ENCODE results near the gene C1QTNF1. TPM values are rescaled to one million over a fixed set of nuclear protein-coding genes. Genes with fewer than 3 reads are reported as not detected.

C1QTNF1 gene
- total RNA-seq, 1 donor from 2014 or later: not detected

- intact Hi-C loops (cut with micrococcal nuclease): no loop called here
Observed at GRCh38 chr17:78997231-78997741, 26.7 kb upstream of the C1QTNF1 start.

GRCh38 chr17:78997881-78998280 is 26.1 kb upstream of the C1QTNF1 start:
- intact Hi-C loops (cut with micrococcal nuclease): no loop called here
- Mint-ChIP-seq H3K4me3 (ENCODE audit: low read depth) (no peak overlapping the region), H3K27ac (no peak overlapping the region), H3K27me3 (ENCODE audit: low read depth) (no peaks in the 10 kb centered on the region), H3K9me3 (no peaks in the 10 kb centered on the region), H3K4me1 (ENCODE audit: low read depth) (no peaks in the 10 kb centered on the region), H3K36me3 (ENCODE audit: low read depth) (peaks cover 67% of the 10 kb centered on the region)
- no peak for DNase-seq (ENCODE audit: low spot score)

More at GRCh38 chr17:78997231-78997741, 26.7 kb upstream of the C1QTNF1 start:
- Mint-ChIP-seq H3K27me3 (ENCODE audit: low read depth) (no peaks in the 10 kb centered on the region), H3K9me3 (no peaks in the 10 kb centered on the region), H3K4me1 (ENCODE audit: low read depth) (no peaks in the 10 kb centered on the region), H3K36me3 (ENCODE audit: low read depth) (peaks cover 65% of the 10 kb centered on the region), H3K27ac (no peak overlapping the region), H3K4me3 (ENCODE audit: low read depth) (no peak overlapping the region)
- DNase-seq (ENCODE audit: low spot score): no peak

- Mint-ChIP-seq H3K4me3 (ENCODE audit: low read depth) (no peak overlapping the region), H3K4me1 (ENCODE audit: low read depth) (no peaks in the 10 kb centered on the region), H3K27me3 (ENCODE audit: low read depth) (no peaks in the 10 kb centered on the region), H3K9me3 (no peaks in the 10 kb centered on the region), H3K27ac (no peak overlapping the region), H3K36me3 (ENCODE audit: low read depth) (peaks cover 62% of the 10 kb centered on the region)
- intact Hi-C loops (cut with micrococcal nuclease): no loop called here
- DNase-seq (ENCODE audit: low spot score): no peak
Observed at GRCh38 chr17:78998311-78999055, 25.5 kb upstream of the C1QTNF1 start.

GRCh38 chr17:78999056-78999768 is 24.8 kb upstream of the C1QTNF1 start:
- H3K4me3 Mint-ChIP-seq (ENCODE audit: low read depth): no peak overlapping the region
- H3K4me1 Mint-ChIP-seq (ENCODE audit: low read depth): no peaks in the 10 kb centered on the region
- no peak overlapping the region for H3K27ac Mint-ChIP-seq
- no peaks in the 10 kb centered on the region for H3K27me3 Mint-ChIP-seq (ENCODE audit: low read depth)
- peaks cover 60% of the 10 kb centered on the region for H3K36me3 Mint-ChIP-seq (ENCODE audit: low read depth)
- intact Hi-C loops (cut with micrococcal nuclease): no loop called here
- no peak for DNase-seq (ENCODE audit: low spot score)
- H3K9me3 Mint-ChIP-seq: no peaks in the 10 kb centered on the region

GRCh38 chr17:78999947-79000395 is 24.0 kb upstream of the C1QTNF1 start:
- no peaks in the 10 kb centered on the region for H3K27me3 Mint-ChIP-seq (ENCODE audit: low read depth)
- peaks cover 59% of the 10 kb centered on the region for H3K36me3 Mint-ChIP-seq (ENCODE audit: low read depth)
- no peaks in the 10 kb centered on the region for H3K4me1 Mint-ChIP-seq (ENCODE audit: low read depth)
- H3K9me3 Mint-ChIP-seq: no peaks in the 10 kb centered on the region
- no peak overlapping the region for H3K27ac Mint-ChIP-seq
- intact Hi-C loops (cut with micrococcal nuclease): no loop called here
- no peak overlapping the region for H3K4me3 Mint-ChIP-seq (ENCODE audit: low read depth)
- no peak for DNase-seq (ENCODE audit: low spot score)

- Mint-ChIP-seq H3K27me3 (ENCODE audit: low read depth) (no peaks in the 10 kb centered on the region), H3K9me3 (no peaks in the 10 kb centered on the region), H3K27ac (no peak overlapping the region), H3K4me3 (ENCODE audit: low read depth) (no peak overlapping the region), H3K4me1 (ENCODE audit: low read depth) (peaks cover 4% of the 10 kb centered on the region), H3K36me3 (ENCODE audit: low read depth) (peaks cover 53% of the 10 kb centered on the region)
- no peak for DNase-seq (ENCODE audit: low spot score)
- intact Hi-C loops (cut with micrococcal nuclease): no loop called here
Observed at GRCh38 chr17:79000396-79001189, 23.4 kb upstream of the C1QTNF1 start.

GRCh38 chr17:79001190-79002020 is 22.6 kb upstream of the C1QTNF1 start:
- H3K4me1 Mint-ChIP-seq (ENCODE audit: low read depth): peaks cover 11% of the 10 kb centered on the region
- DNase-seq (ENCODE audit: low spot score): no peak
- intact Hi-C loops (cut with micrococcal nuclease): no loop called here
- H3K4me3 Mint-ChIP-seq (ENCODE audit: low read depth): no peak overlapping the region
- peaks cover 46% of the 10 kb centered on the region for H3K36me3 Mint-ChIP-seq (ENCODE audit: low read depth)
- H3K27ac Mint-ChIP-seq: no peak overlapping the region
- H3K27me3 Mint-ChIP-seq (ENCODE audit: low read depth): no peaks in the 10 kb centered on the region
- no peaks in the 10 kb centered on the region for H3K9me3 Mint-ChIP-seq

- intact Hi-C loops (cut with micrococcal nuclease): no loop called here
- Mint-ChIP-seq H3K4me1 (ENCODE audit: low read depth) (peaks cover 17% of the 10 kb centered on the region), H3K9me3 (no peaks in the 10 kb centered on the region), H3K27me3 (ENCODE audit: low read depth) (no peaks in the 10 kb centered on the region), H3K27ac (no peak overlapping the region), H3K36me3 (ENCODE audit: low read depth) (peaks cover 44% of the 10 kb centered on the region), H3K4me3 (ENCODE audit: low read depth) (no peak overlapping the region)
- no peak for DNase-seq (ENCODE audit: low spot score)
Observed at GRCh38 chr17:79002291-79002690, 21.7 kb upstream of the C1QTNF1 start.

- no peaks in the 10 kb centered on the region for H3K27me3 Mint-ChIP-seq (ENCODE audit: low read depth)
- H3K9me3 Mint-ChIP-seq: no peaks in the 10 kb centered on the region
- peaks cover 46% of the 10 kb centered on the region for H3K36me3 Mint-ChIP-seq (ENCODE audit: low read depth)
- no peak overlapping the region for H3K27ac Mint-ChIP-seq
- peaks cover 23% of the 10 kb centered on the region for H3K4me1 Mint-ChIP-seq (ENCODE audit: low read depth)
- no peak overlapping the region for H3K4me3 Mint-ChIP-seq (ENCODE audit: low read depth)
- intact Hi-C loops (cut with micrococcal nuclease): no loop called here
- no peak for DNase-seq (ENCODE audit: low spot score)
Observed at GRCh38 chr17:79002796-79003593, 21.0 kb upstream of the C1QTNF1 start.

GRCh38 chr17:79003661-79004411 is 20.1 kb upstream of the C1QTNF1 start:
- Mint-ChIP-seq H3K4me1 (ENCODE audit: low read depth) (peaks cover 32% of the 10 kb centered on the region), H3K27me3 (ENCODE audit: low read depth) (no peaks in the 10 kb centered on the region), H3K36me3 (ENCODE audit: low read depth) (peaks cover 49% of the 10 kb centered on the region), H3K27ac (no peak overlapping the region), H3K4me3 (ENCODE audit: low read depth) (no peak overlapping the region), H3K9me3 (no peaks in the 10 kb centered on the region)
- no peak for DNase-seq (ENCODE audit: low spot score)
- intact Hi-C loops (cut with micrococcal nuclease): no loop called here
